Raji (cell line): ENCODE data around the gene SCFD2.

ENCODE experiments used
- POLR2A ChIP-seq: IDR thresholded peaks from 2 replicates; pipeline ENCODE4 v1.6.1; 2011; ENCODE audit warnings: low read depth, low read length, control low read depth; ENCODE audit not compliant: insufficient read depth

Gene SCFD2

DNA sequence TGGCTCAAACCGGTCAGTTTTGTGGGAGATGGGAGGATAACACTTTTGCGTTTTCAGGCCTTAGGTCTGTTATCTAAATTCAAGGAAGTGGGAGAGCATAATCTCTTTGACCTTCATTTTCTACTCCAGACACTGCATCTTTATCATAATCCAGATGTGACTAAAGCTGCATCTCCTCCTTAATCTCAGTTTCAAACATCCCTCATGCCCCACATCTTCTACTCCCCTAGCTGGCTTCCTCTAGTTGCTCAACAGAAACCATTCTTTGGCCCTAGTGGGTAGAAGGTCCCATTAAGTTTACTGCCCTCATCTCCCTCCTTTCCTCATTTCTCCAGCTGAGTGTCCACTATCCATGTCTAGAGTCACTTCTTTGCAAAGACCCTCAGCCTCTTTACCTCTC lies 522.5 kb downstream of the SCFD2 start:
- no peak for TF ChIP-seq POLR2A

DNA sequence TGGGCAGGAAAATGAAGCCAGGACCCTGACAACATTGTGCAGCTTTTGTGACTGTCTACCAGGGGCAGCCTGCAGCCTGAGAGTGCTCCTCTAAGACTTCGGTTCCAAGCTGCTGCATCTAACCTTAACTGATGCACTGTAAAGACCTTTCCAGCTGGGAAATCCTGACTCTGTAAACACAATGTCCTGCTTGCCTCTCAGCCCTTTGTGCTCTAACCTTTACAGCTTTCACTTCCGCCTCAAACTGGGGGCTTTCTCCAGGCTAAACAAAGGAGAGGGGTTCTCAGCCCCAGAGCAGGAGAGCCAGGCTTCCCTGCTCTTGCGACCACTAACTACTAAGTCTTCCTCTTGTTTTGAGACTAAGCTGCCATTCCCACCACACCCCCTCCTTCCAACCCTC lies 523.1 kb downstream of the SCFD2 start:
- TF ChIP-seq POLR2A, result no peak

DNA sequence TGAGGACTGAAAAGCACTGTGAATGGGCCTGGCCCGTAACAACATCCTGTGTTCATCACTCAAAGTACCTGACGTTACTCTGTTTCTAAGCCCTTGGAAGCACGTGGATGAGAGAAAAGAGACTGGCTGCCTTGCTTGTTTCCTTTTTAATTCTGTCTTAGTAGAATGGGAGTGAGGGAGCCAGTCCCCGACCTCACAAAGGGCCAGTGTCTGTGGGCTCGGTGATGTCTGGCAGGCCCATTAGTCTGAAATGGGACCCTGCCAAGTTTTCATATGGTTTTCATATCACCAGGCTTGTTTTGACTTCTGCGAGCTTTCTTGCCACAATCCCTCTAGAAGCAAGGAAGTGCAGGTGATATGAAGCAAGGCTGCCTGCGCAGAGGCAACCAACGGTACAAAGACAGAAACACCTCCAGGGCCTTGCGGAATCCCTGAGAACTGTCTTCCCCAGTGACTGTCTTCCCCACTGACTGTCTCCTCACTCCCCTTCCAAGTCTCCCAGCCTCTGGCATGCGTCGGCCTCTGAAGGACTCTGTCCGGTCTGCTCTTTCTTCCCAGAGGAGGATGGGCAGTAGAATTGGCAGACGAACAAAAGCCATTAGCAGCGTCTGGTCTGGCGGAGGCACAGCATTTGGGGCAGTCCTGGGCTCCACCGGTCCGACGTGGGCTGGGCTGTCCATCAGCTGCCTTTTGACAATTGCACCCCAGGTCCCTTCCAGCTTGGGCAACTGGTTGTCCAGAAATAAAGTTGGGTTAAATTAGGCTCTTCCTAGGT lies 524.0 kb downstream of the SCFD2 start:
- no peak for TF ChIP-seq POLR2A

DNA sequence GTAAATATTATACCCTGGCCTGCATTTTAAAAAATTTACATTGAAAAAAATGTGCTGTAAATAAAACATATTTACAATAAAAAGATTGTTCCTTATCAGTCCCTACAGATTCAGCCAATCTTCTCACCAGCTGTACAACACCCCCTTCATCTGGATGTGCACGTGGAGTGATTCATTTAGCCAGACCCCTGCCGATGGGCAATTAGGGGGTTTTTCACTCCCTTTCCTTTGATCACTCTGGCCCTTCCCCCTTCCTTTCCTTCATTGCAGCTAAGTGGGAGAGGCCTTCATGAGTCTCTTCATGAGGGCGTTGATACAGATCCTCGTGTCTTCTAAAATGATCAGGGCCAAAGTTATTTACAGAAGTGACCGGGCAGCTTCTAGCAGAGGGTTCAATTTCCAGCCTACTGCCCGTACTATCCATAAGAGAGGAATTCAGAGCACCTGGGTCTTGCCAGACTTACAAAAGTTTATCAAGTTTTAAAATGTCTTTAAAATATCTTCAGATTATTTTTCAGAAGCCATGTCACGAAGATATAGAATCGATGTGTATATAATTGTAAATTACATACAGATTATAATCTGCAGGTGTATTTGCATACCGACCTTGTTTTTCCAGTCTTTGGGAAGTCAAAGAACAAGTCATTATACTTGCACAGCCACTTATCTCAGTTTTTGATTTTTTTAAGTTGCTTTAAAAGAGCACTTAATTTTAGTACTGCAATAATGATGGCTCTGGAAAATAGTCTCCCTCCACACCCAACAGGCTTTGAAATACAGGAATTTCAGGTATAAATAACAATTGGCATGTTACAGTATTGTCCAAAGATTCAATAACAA lies 525.1 kb downstream of the SCFD2 start:
- TF ChIP-seq POLR2A, result no peak

DNA sequence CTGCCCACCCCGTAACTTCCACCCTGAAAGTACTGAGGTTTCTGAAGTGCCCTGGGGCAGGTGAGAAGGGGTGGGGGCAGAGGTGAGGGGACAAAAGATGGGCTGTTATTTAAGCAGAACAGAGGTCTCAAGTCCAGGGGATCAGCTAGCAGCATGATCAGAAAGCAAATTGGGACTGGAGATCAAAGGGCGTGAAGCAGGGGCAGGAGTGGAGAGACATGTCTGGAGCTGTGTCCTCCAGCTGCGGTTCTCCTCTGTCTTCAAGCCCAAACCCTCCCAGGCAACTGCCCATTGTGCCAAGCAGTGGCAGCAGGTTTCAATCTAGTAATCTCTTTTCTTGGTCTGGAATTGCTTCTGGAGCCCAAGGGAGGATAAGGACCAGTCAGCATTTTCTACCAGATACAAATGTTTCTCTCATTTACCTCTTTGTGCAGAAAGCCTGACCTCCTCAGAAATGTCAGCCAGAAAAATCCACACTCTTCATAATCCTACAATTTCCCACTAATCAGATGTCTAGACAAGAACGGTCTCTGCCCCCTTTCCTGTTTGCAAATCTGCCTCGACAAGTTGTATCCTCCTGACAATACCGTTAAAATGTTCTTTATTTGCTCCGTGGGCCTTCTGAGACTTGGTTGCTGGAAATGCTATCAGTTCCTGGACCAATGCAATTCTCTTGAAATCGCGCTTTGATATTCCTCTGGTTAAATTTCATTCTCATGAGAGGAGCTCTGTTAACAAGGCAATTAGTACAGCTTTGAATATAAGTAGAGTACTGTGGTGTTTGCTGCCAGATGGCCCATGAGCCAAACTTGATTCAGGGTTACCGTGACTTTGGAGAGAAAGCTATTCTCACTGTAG lies 526.9 kb downstream of the SCFD2 start:
- TF ChIP-seq POLR2A, result no peak

DNA sequence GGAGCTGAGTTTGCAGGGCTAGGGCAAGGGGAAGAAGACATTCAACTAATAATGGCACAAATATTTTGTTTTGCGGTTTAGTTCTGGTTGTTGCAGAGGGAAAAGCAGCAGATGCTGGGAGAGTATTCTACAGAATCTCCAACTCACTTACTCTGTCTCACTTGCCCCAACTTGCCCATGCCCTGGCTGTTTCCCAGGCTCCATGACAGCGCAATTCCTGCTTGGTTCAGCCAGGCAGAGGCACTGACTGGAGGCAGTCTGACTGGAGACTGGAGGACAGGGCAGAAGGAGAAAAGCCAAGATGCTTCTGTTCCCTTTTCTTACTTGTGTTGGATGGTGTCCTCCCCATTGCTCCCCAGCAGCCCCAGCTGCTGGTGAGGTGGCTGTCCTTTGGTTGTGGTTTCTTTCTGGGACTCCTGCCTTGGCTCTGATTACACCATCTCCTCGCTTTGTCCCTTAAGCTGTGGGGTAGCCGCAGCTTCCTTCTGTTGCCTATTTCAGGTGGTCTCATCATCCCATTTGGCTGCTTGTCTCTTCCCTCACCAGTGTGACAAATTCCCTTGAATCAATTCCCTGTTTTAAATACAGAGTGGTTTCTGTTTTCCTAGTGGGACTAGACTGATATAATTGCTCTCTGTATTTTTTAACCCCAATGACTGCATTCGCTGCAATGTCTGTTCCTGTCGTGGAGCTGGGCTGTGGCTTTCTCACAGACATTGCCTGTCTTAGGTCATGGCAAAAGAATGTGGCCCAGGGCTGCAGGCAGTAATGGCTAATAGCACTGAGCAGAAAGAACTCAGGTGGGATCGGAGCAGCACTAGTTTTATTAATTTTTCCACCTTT lies 527.9 kb downstream of the SCFD2 start:
- TF ChIP-seq POLR2A, result no peak

DNA sequence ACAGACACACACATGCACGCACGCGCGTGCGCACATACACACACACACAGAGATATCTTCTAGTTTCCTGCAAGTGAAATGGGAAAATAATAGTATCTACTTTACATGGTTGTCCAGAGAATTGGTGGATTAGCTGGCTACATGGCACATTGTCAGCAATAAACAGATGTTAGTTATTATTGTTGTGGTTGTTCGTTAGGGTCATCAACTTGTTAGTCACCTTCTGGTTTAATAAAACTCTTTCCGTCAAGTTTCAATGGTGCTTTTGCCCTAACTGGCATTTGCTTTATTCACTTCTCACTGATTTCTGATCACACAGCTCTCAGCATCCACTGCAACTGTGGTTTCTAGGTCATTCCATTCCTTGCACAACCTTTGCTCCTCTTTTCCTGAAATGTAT lies 529.2 kb downstream of the SCFD2 start:
- TF ChIP-seq POLR2A, result no peak

DNA sequence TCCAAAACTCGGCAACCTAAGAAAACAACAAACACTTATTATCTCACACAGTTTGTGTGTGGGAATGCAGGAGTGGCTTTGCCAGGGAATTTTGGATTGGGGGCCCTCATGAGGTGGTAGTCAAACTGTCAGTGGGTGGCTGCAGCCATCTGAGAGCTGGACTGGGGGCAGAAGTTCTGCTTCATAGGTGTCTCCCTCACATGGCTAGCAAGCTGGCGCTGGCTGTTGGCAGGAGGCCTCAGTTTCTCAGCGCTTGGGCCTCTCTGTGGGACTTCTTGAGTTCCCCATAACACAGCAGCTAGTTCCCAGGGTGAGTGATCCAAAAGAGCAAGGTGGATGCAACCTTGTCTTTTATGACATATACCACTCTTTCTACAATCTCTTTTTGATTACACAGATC lies 529.7 kb downstream of the SCFD2 start:
- TF ChIP-seq POLR2A, result no peak

DNA sequence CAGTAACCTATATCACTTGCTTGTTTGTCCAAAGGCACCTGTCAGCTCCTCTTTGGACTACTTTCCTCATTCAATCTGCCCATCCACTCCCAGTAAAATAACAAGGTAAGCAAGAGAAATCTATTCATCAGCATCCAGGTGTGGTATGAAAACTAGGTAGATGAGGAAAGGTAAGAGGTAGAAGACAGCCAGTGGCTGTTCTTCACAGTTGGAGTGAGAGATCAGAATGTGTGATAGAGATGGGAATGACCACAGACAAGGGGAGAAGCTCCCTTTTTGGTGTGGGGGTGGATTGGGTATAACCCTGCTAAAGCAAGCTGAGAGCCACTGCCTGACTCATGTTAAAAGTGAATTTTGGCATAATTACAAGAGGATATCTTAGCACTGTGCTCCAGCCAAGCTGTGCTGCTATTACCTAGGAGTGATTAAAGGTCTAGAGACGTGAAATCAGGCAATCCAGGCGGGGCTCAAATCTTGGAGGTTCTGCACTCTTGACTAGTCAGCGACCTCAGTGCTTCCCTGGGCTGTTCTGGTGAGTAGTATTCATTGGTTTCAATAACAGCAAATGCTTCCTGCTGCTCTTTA lies 531.8 kb downstream of the SCFD2 start:
- TF ChIP-seq POLR2A, result no peak

DNA sequence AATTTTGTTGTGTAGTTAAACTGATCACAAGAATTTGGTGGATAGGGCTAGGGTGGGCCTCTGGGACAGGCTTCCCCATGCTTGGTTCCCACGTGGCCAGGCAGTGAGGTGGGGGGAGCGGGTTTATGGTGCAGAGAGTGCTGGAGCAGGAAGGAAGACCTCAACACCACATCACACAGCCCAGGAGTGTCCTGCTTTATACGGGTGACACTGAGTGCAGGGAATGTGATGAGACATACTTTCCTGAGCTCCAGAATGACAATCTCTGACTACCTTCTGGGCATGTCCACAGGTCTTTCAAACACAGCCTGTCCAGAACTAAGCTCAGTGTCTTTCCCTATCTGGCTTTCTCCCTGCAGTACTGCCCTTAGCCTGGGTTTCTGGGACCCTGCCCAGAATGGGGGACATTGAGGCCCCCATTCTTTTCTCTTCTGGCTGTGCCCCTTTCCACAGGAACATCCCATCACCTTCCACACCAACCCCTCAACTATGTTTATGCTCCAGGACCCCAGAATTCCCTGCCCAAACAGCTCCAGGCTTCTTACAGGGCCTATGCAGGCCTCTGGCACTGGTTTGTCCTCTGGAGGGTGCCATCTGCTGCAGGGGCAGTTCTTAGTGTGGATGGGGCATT lies 540.3 kb downstream of the SCFD2 start:
- TF ChIP-seq POLR2A, result no peak

DNA sequence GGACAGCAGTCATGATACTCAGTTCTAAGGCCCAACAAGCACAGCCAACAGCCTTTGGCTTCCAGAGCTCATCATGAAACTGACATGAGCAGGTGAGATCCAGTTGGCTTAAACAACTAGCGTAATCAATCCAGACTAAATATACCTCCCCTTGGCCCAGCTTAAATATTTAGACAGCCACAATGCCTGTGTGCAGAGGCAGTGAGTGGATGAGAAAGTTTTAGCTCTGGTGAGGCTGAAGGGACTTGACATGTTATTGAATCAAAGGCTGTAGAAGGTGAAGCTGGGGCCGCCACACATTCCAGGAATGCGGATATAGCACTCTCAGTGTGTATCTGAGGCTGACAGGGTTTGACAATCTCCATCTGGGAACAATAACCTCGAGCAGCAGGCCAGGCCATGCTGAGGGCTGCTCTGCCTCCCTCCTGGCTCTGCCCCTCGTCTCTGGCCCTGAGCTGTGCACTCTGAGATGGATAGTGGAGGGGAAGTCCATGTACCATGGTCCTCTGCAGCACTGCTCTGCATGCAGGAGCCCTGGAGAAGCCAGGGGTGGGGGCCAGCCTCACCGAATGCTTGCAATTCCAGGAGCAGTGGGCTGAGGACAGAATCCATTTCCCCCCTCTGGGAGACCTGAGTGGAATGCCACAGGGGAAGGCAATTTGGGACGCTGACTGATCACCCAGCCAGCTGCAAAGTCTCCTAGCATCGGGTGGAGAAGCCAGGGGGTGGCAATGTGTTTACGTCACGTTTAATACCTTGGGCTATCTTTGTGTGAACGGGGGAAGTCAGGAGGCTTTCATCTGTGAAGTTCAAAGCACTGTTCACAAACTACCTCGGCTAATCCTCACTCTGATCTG lies 541.0 kb downstream of the SCFD2 start:
- no peak for TF ChIP-seq POLR2A

DNA sequence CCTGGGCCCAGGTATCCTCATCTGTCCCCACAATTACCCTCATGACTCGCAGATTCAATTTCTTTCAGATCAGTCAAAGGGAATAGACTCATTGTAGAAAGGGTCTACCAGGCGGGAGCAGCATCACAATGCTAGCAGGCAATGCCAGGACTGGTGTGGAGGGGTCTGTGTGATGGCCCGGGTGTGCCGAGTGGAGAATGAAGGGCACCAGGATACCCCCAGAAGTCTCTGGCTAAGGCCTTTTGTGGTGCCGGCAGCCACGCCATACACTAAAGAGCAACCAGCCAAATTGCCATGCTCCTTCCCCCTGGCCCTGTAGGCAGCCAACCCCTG lies 541.6 kb downstream of the SCFD2 start:
- no peak for TF ChIP-seq POLR2A

DNA sequence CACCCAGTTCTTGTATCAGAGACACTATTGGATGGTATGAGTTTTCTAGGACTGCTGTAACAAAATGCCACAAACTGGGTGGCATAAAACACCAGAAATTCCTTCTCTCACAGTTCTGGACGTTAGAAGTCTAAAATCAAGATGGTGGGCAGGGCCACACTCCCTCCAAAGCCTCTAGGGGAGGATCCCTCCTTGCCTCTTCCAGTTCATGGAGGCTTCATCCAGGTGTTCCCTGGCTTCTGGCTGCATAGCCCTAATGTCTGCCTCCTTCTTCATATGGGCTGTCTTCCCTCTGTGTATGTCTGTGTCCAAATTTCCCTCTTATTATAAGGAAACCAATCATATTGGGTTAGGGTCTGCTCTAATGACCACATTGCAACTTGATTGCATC lies 542.2 kb downstream of the SCFD2 start:
- TF ChIP-seq POLR2A, result no peak
